ENCODE data around the gene PLEKHN1. TPM values are rescaled to one million over a fixed set of nuclear protein-coding genes. Genes with fewer than 3 reads are reported as not detected.
"Not testable (repeated sequence)": the region's sequence is repeated elsewhere in the genome, so short reads cannot be mapped to it uniquely, and the experiment has no call there.

The PLEKHN1 gene
- total RNA-seq, 6 donors from 2014 or later, result 1.1 to 11.5 (median 1.6) TPM

GRCh38 chr1:984476-984814 lies 18.2 kb downstream of the PLEKHN1 start:
- peaks cover 2 to 6% (median 4%) of the 10 kb centered on the region in 4 donors for H3K4me1 ChIP-seq
- no peak for TF ChIP-seq EP300 (IDR thresholded peaks at IDR 0.05)
- TF ChIP-seq POLR2AphosphoS5 (IDR thresholded peaks at IDR 0.05), result no peak
- TF ChIP-seq, protein P1, sequence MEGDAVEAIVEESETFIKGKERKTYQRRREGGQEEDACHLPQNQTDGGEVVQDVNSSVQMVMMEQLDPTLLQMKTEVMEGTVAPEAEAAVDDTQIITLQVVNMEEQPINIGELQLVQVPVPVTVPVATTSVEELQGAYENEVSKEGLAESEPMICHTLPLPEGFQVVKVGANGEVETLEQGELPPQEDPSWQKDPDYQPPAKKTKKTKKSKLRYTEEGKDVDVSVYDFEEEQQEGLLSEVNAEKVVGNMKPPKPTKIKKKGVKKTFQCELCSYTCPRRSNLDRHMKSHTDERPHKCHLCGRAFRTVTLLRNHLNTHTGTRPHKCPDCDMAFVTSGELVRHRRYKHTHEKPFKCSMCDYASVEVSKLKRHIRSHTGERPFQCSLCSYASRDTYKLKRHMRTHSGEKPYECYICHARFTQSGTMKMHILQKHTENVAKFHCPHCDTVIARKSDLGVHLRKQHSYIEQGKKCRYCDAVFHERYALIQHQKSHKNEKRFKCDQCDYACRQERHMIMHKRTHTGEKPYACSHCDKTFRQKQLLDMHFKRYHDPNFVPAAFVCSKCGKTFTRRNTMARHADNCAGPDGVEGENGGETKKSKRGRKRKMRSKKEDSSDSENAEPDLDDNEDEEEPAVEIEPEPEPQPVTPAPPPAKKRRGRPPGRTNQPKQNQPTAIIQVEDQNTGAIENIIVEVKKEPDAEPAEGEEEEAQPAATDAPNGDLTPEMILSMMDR (IDR thresholded peaks at IDR 0.05), result no peak
- no peak for DNase-seq
- WGBS, 2 donors, result 56 to 63% methylated on average over 12 of the region's 12 CpGs
- H3K4me3 ChIP-seq, result peak overlapping the region in 1 of 4 donors; percentile 0
- peaks cover 0 to 5% (median 0%) of the 10 kb centered on the region in 4 donors for H3K27me3 ChIP-seq
- H3K36me3 ChIP-seq, result no peaks in the 10 kb centered on the region
- H3K27ac ChIP-seq, result no peak overlapping the region
- no peak for ATAC-seq (ENCODE audit: low FRiP score in 2 of 2)
- no peaks in the 10 kb centered on the region for H3K9me3 ChIP-seq

DNA sequence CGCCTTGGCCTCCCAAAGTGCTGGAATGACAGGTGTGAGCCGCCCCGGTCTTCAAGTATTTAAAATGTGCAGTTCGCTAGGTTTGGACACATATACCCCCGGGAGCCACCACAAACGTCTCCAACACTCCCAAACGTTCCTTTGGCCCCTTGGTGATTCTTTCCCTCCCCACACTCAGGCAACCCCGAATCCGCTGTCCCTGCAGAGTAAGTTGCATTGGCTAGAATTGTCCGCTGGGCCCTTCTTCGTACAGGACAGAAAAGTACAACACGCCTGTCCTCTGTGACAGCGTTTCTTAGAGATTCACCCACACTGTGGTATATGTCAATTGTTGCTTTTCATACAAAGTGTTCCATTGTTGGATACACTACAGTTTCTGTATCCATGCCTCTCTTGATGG lies 18.8 kb downstream of the PLEKHN1 start:
- H3K9me3 ChIP-seq, result no peaks in the 10 kb centered on the region
- no peaks in the 10 kb centered on the region for H3K36me3 ChIP-seq
- H3K4me3 ChIP-seq, result no peak overlapping the region
- DNase-seq (no peak), ATAC-seq (ENCODE audit: low FRiP score in 2 of 2) (no peak)
- peaks cover 2 to 6% (median 4%) of the 10 kb centered on the region in 4 donors for H3K4me1 ChIP-seq
- H3K27me3 ChIP-seq, result peaks cover 0 to 5% (median 0%) of the 10 kb centered on the region in 4 donors
- TF ChIP-seq POLR2AphosphoS5 (IDR thresholded peaks at IDR 0.05) (no peak), EP300 (IDR thresholded peaks at IDR 0.05) (no peak), POLR2A (IDR thresholded peaks at IDR 0.05) (no peak)
- TF ChIP-seq, protein P1 (IDR thresholded peaks at IDR 0.05), result no peak
- no peak overlapping the region for H3K27ac ChIP-seq
- WGBS, 2 donors, result 71% methylated on average over 13 of the region's 13 CpGs

GRCh38 chr1:988061-988460 lies 21.8 kb downstream of the PLEKHN1 start:
- DNase-seq; ATAC-seq (ENCODE audit: low FRiP score in 2 of 2); H3K27ac ChIP-seq; H3K4me1 ChIP-seq; H3K36me3 ChIP-seq; H3K4me3 ChIP-seq; H3K27me3 ChIP-seq; H3K9me3 ChIP-seq: not testable (repeated sequence)
- WGBS, 2 donors, result 90 to 91% methylated on average over 5 of the region's 5 CpGs

GRCh38 chr1:991275-991674 lies 25.0 kb downstream of the PLEKHN1 start:
- not testable (repeated sequence) for H3K27me3 ChIP-seq, DNase-seq

GRCh38 chr1:991895-992294 lies 25.6 kb downstream of the PLEKHN1 start:
- Histone ChIP-seq H3K27ac (no peak overlapping the region), H3K36me3 (no peaks in the 10 kb centered on the region), H3K4me1 (peaks cover 0 to 3% (median 0%) of the 10 kb centered on the region in 4 donors), H3K4me3 (no peak overlapping the region), H3K27me3 (no peaks in the 10 kb centered on the region), H3K9me3 (peaks cover 0 to 10% (median 5%) of the 10 kb centered on the region in 4 donors)
- WGBS, 2 donors, result 95 to 98% methylated on average over 10 of the region's 10 CpGs
- ATAC-seq (ENCODE audit: low FRiP score in 2 of 2) (no peak), DNase-seq (no peak)
- TF ChIP-seq POLR2AphosphoS5 (IDR thresholded peaks at IDR 0.05) (no peak), EP300 (IDR thresholded peaks at IDR 0.05) (no peak)

More at GRCh38 chr1:991275-991674, 25.0 kb downstream of the PLEKHN1 start:
- not testable (repeated sequence) for H3K36me3 ChIP-seq; ATAC-seq (ENCODE audit: low FRiP score in 2 of 2); H3K4me1 ChIP-seq; H3K4me3 ChIP-seq; H3K27ac ChIP-seq; H3K9me3 ChIP-seq
- 91 to 92% methylated on average over 6 of the region's 6 CpGs for WGBS, 2 donors

- no peak overlapping the region for H3K27ac ChIP-seq
- peaks cover 0 to 3% (median 0%) of the 10 kb centered on the region in 4 donors for H3K27me3 ChIP-seq
- no peak overlapping the region for H3K4me3 ChIP-seq
- no peaks in the 10 kb centered on the region for H3K36me3 ChIP-seq
- H3K9me3 ChIP-seq, result peaks cover 0 to 10% (median 5%) of the 10 kb centered on the region in 4 donors
- H3K4me1 ChIP-seq, result peaks cover 0 to 3% (median 0%) of the 10 kb centered on the region in 4 donors
- ATAC-seq (ENCODE audit: low FRiP score in 2 of 2), result no peak
- TF ChIP-seq EP300 (IDR thresholded peaks at IDR 0.05) (no peak), POLR2AphosphoS5 (IDR thresholded peaks at IDR 0.05) (no peak), POLR2A (IDR thresholded peaks at IDR 0.05) (no peak)
- TF ChIP-seq, protein P1 (IDR thresholded peaks at IDR 0.05), result no peak
- 88% methylated on average over 7 of the region's 7 CpGs for WGBS, 2 donors
- DNase-seq, result no peak
These were observed 26.1 kb downstream of the PLEKHN1 start for GRCh38 chr1:992362-992761.
